Measurements from ENCODE around the gene RPL32. TPM values are rescaled to one million over a fixed set of nuclear protein-coding genes. Genes with fewer than 3 reads are reported as not detected.

RPL32 gene
- total RNA-seq, 2 donors from 2014 or later: 626 to 829 TPM

- Histone ChIP-seq H3K27ac (no peak overlapping the region), H3K36me3 (peaks cover 55% of the 10 kb centered on the region), H3K4me1 (peaks cover 0 to 39% of the 10 kb centered on the region in 2 donors), H3K27me3 (no peaks in the 10 kb centered on the region), H3K4me3 (no peak overlapping the region), H3K9me3 (no peaks in the 10 kb centered on the region)
- TF ChIP-seq CTCF (IDR thresholded peaks at IDR 0.05): no peak
- DNase-seq (ENCODE audit: low spot score): no peak
Observed at GRCh38 chr3:12812812-12813211, 28.6 kb downstream of the RPL32 start.

GRCh38 chr3:12810961-12811360 is 30.4 kb downstream of the RPL32 start:
- Histone ChIP-seq H3K4me1 (peaks cover 0 to 43% of the 10 kb centered on the region in 2 donors), H3K27ac (peak overlapping the region in 1 of 2 donors; percentile 78), H3K27me3 (no peaks in the 10 kb centered on the region), H3K9me3 (no peaks in the 10 kb centered on the region), H3K4me3 (no peak overlapping the region), H3K36me3 (peaks cover 53% of the 10 kb centered on the region)
- TF ChIP-seq CTCF (IDR thresholded peaks at IDR 0.05): no peak
- no peak for DNase-seq (ENCODE audit: low spot score)

- H3K9me3 ChIP-seq: no peaks in the 10 kb centered on the region
- DNase-seq (ENCODE audit: low spot score): peak; percentile 94
- no peaks in the 10 kb centered on the region for H3K27me3 ChIP-seq
- peak overlapping the region; percentile 44 to 58 for H3K4me3 ChIP-seq
- TF ChIP-seq CTCF (IDR thresholded peaks at IDR 0.05): peak; percentile 61 to 77
- peaks cover 0 to 43% of the 10 kb centered on the region in 2 donors for H3K4me1 ChIP-seq
- H3K36me3 ChIP-seq: peaks cover 50% of the 10 kb centered on the region
- peak overlapping the region; percentile 77 to 78 for H3K27ac ChIP-seq
Observed at GRCh38 chr3:12810013-12810780, 31.2 kb downstream of the RPL32 start.

GRCh38 chr3:12809435-12809834 is 31.9 kb downstream of the RPL32 start:
- peak overlapping the region in 1 of 2 donors; percentile 58 for H3K4me3 ChIP-seq
- peaks cover 0 to 43% of the 10 kb centered on the region in 2 donors for H3K4me1 ChIP-seq
- TF ChIP-seq CTCF (IDR thresholded peaks at IDR 0.05): no peak
- H3K27me3 ChIP-seq: no peaks in the 10 kb centered on the region
- DNase-seq (ENCODE audit: low spot score): no peak
- H3K36me3 ChIP-seq: peaks cover 49% of the 10 kb centered on the region
- no peaks in the 10 kb centered on the region for H3K9me3 ChIP-seq
- H3K27ac ChIP-seq: peak overlapping the region; percentile 77 to 78

DNA sequence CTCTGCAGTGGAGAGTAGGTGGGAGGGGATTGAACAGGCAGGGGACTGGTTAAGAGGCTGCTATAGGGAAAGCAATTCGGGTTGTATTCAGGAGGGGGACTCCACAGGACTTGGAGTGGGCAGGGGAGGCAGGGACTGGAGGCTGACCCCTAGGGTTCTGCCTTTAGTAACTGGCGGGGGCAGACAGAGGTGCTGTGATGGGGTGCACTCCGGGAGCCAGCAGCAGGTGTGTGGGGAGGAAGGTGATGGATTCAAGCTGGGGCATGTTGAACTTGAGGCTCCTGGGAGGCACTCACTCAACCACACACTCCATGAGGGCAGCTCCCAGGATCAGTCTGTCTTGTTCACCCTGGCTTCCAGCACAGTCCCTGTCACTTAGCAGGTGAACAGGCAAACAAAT is 32.4 kb downstream of the RPL32 start:
- Histone ChIP-seq H3K4me3 (no peak overlapping the region), H3K36me3 (peaks cover 49% of the 10 kb centered on the region), H3K9me3 (no peaks in the 10 kb centered on the region), H3K4me1 (peaks cover 0 to 43% of the 10 kb centered on the region in 2 donors), H3K27ac (peak overlapping the region in 1 of 2 donors; percentile 78), H3K27me3 (no peaks in the 10 kb centered on the region)
- no peak for TF ChIP-seq CTCF (IDR thresholded peaks at IDR 0.05)
- no peak for DNase-seq (ENCODE audit: low spot score)

Measured in right atrium auricular region (tissue), 2 donors.